AG09319 (cell line): ENCODE results near the gene INSRR.

Source experiments
- DNase-seq: peaks from one replicate; pipeline ENCODE4 v3.0.0-alpha.2; 2010; ENCODE audit warnings: low read depth; ENCODE audit errors: extremely low read depth
- TF ChIP-seq, protein P1 (sequence below): IDR thresholded peaks from 2 replicates; pipeline ENCODE4 v1.5.1; 2011; ENCODE audit warnings: low read depth, mild to moderate bottlenecking, inconsistent platforms, low read length, moderate library complexity

Gene INSRR

GRCh38 chr1:156858959-156859522 is at the start of gene INSRR:
INSRR (minus strand) TSS chr1:156859117; CDS start chr1:156858621, 496 bp downstream.
- DNase-seq, result no peak
- TF ChIP-seq, protein P1, sequence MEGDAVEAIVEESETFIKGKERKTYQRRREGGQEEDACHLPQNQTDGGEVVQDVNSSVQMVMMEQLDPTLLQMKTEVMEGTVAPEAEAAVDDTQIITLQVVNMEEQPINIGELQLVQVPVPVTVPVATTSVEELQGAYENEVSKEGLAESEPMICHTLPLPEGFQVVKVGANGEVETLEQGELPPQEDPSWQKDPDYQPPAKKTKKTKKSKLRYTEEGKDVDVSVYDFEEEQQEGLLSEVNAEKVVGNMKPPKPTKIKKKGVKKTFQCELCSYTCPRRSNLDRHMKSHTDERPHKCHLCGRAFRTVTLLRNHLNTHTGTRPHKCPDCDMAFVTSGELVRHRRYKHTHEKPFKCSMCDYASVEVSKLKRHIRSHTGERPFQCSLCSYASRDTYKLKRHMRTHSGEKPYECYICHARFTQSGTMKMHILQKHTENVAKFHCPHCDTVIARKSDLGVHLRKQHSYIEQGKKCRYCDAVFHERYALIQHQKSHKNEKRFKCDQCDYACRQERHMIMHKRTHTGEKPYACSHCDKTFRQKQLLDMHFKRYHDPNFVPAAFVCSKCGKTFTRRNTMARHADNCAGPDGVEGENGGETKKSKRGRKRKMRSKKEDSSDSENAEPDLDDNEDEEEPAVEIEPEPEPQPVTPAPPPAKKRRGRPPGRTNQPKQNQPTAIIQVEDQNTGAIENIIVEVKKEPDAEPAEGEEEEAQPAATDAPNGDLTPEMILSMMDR, result no peak

DNA sequence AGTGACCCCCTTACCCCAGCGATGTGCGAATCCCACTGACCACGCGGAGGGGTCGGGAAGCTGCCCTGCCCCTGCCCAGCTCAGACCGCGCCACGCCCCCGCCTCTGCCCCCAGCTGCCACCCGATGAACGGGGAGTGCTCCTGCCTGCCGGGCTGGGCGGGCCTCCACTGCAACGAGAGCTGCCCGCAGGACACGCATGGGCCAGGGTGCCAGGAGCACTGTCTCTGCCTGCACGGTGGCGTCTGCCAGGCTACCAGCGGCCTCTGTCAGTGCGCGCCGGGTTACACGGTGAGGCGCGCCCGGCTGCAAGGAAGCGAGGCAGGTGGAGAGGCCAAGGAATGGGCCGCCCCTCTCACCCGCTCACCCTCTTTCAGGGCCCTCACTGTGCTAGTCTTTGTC is 49.6 kb upstream of the INSRR start:
- TF ChIP-seq, protein P1, result no peak
- no peak for DNase-seq

DNA sequence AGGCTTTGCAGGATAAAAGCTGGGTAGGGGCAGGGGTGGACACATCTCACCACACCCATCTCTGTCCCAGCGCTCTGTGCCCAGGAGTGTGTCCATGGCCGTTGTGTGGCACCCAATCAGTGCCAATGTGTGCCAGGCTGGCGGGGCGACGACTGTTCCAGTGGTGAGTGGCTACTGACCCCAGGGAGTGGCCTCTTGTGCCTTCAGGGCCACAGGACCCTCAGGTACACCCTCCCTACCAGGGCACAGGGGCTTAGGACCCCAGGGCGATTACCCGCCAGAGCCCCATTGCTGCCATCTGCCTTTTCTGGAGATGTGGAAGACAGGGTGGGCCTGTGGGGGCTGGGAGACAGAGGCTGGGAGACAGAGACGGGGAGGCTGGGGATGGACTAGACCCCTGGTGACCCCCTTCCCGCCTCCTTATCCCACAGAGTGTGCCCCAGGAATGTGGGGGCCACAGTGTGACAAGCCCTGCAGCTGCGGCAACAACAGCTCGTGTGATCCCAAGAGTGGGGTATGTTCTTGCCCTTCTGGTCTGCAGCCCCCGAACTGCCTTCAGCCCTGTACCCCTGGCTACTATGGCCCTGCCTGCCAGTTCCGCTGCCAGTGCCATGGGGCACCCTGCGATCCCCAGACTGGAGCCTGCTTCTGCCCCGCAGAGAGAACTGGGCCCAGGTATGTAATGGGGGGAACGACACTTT is 47.4 kb upstream of the INSRR start:
- TF ChIP-seq, protein P1, result no peak
- no peak for DNase-seq

DNA sequence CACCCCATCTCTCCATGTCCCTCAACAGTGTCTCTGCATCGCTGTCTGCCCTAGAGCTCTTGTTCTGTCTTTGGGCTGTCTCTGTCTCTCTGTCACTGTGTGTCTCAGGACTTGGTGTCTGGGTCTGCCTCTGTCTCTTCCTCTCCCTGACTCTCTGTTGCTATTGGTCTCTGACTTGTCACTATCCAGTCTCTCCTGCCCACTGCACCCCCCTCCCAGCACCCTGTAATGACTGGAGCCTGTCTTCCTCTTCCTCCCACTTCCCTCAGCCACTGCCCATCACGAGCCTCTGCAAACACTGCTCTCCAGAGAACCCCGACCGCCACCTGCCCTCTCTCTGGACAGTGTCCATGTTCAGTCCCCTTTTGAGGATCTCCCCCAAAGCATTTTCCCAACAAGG is 46.7 kb upstream of the INSRR start:
- no peak for DNase-seq
- TF ChIP-seq, protein P1, result no peak

- TF ChIP-seq, protein P1, result no peak
- DNase-seq, result no peak
These were observed 46.3 kb upstream of the INSRR start for GRCh38 chr1:156905176-156905575.

- no peak for DNase-seq
- TF ChIP-seq, protein P1, result no peak
These were observed 45.5 kb upstream of the INSRR start for GRCh38 chr1:156904187-156904959.
